DND-41 (cell line): ENCODE data around the gene ZSCAN25.

Experiments
- EZH2 ChIP-seq: IDR thresholded peaks from 3 replicates; pipeline ENCODE4 v1.6.1; 2012; ENCODE audit warnings: borderline replicate concordance, low read depth, mild to moderate bottlenecking, moderate library complexity, low read length, inconsistent platforms; ENCODE audit not compliant: severe bottlenecking
- TF ChIP-seq, protein P1 (sequence below): IDR thresholded peaks from 2 replicates; pipeline ENCODE4 v1.5.1; 2012; ENCODE audit warnings: borderline replicate concordance, low read length, moderate library complexity, mild to moderate bottlenecking; ENCODE audit not compliant: poor library complexity, severe bottlenecking; ENCODE audit errors: extremely low read depth

- TF ChIP-seq, protein P1, sequence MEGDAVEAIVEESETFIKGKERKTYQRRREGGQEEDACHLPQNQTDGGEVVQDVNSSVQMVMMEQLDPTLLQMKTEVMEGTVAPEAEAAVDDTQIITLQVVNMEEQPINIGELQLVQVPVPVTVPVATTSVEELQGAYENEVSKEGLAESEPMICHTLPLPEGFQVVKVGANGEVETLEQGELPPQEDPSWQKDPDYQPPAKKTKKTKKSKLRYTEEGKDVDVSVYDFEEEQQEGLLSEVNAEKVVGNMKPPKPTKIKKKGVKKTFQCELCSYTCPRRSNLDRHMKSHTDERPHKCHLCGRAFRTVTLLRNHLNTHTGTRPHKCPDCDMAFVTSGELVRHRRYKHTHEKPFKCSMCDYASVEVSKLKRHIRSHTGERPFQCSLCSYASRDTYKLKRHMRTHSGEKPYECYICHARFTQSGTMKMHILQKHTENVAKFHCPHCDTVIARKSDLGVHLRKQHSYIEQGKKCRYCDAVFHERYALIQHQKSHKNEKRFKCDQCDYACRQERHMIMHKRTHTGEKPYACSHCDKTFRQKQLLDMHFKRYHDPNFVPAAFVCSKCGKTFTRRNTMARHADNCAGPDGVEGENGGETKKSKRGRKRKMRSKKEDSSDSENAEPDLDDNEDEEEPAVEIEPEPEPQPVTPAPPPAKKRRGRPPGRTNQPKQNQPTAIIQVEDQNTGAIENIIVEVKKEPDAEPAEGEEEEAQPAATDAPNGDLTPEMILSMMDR, result no peak
- no peak for TF ChIP-seq EZH2
Measured at GRCh38 chr7:99648843-99649242, 32.1 kb downstream of the ZSCAN25 start.
